Transverse colon (tissue), 4 donors: ENCODE data around the gene SLC12A7. TPM values are rescaled to one million over a fixed set of nuclear protein-coding genes. Genes with fewer than 3 reads are reported as not detected.

Experiments
- DNase-seq: peaks from one replicate; pipeline ENCODE4 v3.0.0-alpha.2; 2019
- H3K27ac ChIP-seq, 4 donors: fragments of 200-600 bp; sonication (generic); 2 replicates each; pipeline ENCODE4 v1.5.1; 2016 to 2018; ENCODE audit warnings: inconsistent platforms in 4 of 4
- H3K27me3 ChIP-seq: fragments of 200-600 bp; sonication (generic); 2 replicates; pipeline ENCODE4 v1.5.1; 2017; ENCODE audit warnings: inconsistent platforms
- H3K36me3 ChIP-seq, 4 donors: fragments of 200-600 bp; sonication (generic); 2 replicates each; pipeline ENCODE4 v1.5.1; 2017 to 2019; ENCODE audit warnings: inconsistent platforms in 4 of 4
- H3K4me1 ChIP-seq, 4 donors: fragments of 200-600 bp; sonication (generic); 2 replicates each; pipeline ENCODE4 v1.5.1; 2017 to 2020; ENCODE audit warnings: inconsistent platforms in 4 of 4
- H3K4me3 ChIP-seq, 4 donors: fragments of 200-600 bp; sonication (generic); 1 replicate in 1 of 4; 2 replicates in 3 of 4; pipeline versions ENCODE4 v1.5.1 to v1.6.1; 2017 to 2019; ENCODE audit warnings: inconsistent platforms in 4 of 4
- H3K9me3 ChIP-seq, 2 donors: fragments of 200-600 bp; sonication (generic); 2 replicates each; pipeline ENCODE4 v1.5.1; 2017 to 2019; ENCODE audit warnings: inconsistent platforms in 2 of 2
- CTCF ChIP-seq, 5 experiments: fragments of 200-600 bp in 3 of 5; fragments of 450-650 bp in 2 of 5; sonication (generic) in 3 of 5; IDR thresholded peaks; 1 replicate in 2 of 5; 2 replicates in 3 of 5; pipeline ENCODE4 v1.5.1; 2016 to 2017; ENCODE audit warnings: antibody characterized with exemption in 5 of 5, inconsistent platforms in 3 of 5, mild to moderate bottlenecking in 2 of 5, moderate library complexity in 1 of 5
- EP300 ChIP-seq: sonication (generic); formaldehyde crosslinking; IDR thresholded peaks from one replicate; pipeline ENCODE4 v1.6.1; 2017; ENCODE audit warnings: antibody characterized with exemption, low read depth
- POLR2A ChIP-seq: fragments of 450-650 bp; IDR thresholded peaks from one replicate; pipeline ENCODE4 v1.6.1; 2016; ENCODE audit warnings: antibody characterized with exemption, mild to moderate bottlenecking, moderate library complexity
- POLR2AphosphoS5 ChIP-seq, 3 donors: sonication (generic); formaldehyde crosslinking; IDR thresholded peaks; one replicate each; pipeline ENCODE4 v1.6.1; 2016; ENCODE audit warnings: antibody characterized with exemption in 3 of 3
- WGBS, 2 donors: methylation state at CpG; one replicate each; pipeline ENCODE4 v1.1.5; 2018; ENCODE audit warnings: low coverage in 1 of 2; 5-methylcytosine and 5-hydroxymethylcytosine counted together
- in situ Hi-C, 4 donors: fragments of 200-750 bp; cut with MboI; loops; one replicate each; pipeline versions ENCODE4 v1.15.0 to v1.15.1; 2017; ENCODE audit warnings: low sequenced_read_pairs in 3 of 4, low pct_ligation_motif_present in 1 of 4, low pct_unique_long_range_greater_than_20kb in 1 of 4
- intact Hi-C: fragments of 100-400 bp; cut with DNase I; formaldehyde crosslinking; loops from one replicate; pipeline ENCODE4 v1.15.1; 2023; ENCODE audit warnings: low total_unique reads
- total RNA-seq, 4 donors: library from RNA; depleted of rRNA; stranded (reverse); fragments of >200 nt; gene quantifications; one replicate each; pipeline ENCODE4 v1.1.0, GENCODE V29; 2016

SLC12A7 gene
- total RNA-seq, 4 donors from 2014 or later: 60.7 to 144 (median 61.4) TPM

GRCh38 chr5:1137567-1138444, 25.9 kb upstream of the SLC12A7 start:
- intact Hi-C loops: no loop called here
- peaks cover 0 to 33% (median 11%) of the 10 kb centered on the region in 4 donors for H3K4me1 ChIP-seq
- H3K36me3 ChIP-seq: no peaks in the 10 kb centered on the region
- H3K4me3 ChIP-seq: no peak overlapping the region
- H3K9me3 ChIP-seq: no peaks in the 10 kb centered on the region
- H3K27me3 ChIP-seq: no peaks in the 10 kb centered on the region
- peak overlapping the region in 2 of 4 donors; percentile 14 to 18 for H3K27ac ChIP-seq
- DNase-seq: peak; percentile 61
- no peak for TF ChIP-seq POLR2AphosphoS5 (IDR thresholded peaks at IDR 0.05)
- TF ChIP-seq POLR2A: no peak
- TF ChIP-seq CTCF (IDR thresholded peaks at IDR 0.05): no peak
- TF ChIP-seq EP300: no peak
- WGBS, 2 donors: 80% methylated on average over 30 of the region's 30 CpGs; no CpG with 5 or more reads in 1 of the 2 donors
- in situ Hi-C loops: loop anchor here in 3 of 4 donors (25.0 kb wide), 2 partner anchors 126 to 201 kb away; partner anchors contain the start of gene NKD2 (in 1 of the 3)

DNA sequence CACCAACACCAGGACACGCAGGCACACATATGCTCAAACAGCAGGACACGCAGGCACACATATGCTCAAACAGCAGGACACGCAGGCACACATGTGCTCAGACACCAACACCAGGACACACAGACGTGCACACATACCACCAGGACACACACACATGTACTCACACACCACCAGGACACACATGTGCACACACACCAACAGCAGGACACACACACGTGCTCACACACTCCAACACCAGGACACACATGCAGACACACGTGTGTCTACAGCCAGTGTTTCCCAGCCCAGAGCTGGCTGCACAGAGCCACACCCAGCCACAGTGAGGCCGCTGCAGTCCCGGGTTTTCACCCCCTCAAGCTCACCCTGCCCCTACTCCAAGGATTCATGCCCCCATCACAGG, 25.0 kb upstream of the SLC12A7 start:
- Histone ChIP-seq H3K36me3 (no peaks in the 10 kb centered on the region), H3K4me3 (no peak overlapping the region), H3K27me3 (no peaks in the 10 kb centered on the region), H3K4me1 (peaks cover 0 to 33% (median 11%) of the 10 kb centered on the region in 4 donors), H3K9me3 (no peaks in the 10 kb centered on the region), H3K27ac (no peak overlapping the region)
- intact Hi-C loops: no loop called here
- no peak for DNase-seq
- 81% methylated on average over 8 of the region's 8 CpGs; no CpG with 5 or more reads in 1 of the 2 donors for WGBS, 2 donors
- in situ Hi-C loops: loop anchor here in 3 of 4 donors (25.0 kb wide), 2 partner anchors 125 to 200 kb away; partner anchors contain the start of gene NKD2 (in 1 of the 3)
- TF ChIP-seq POLR2A: no peak
- no peak for TF ChIP-seq POLR2AphosphoS5 (IDR thresholded peaks at IDR 0.05)
- TF ChIP-seq EP300: no peak
- no peak for TF ChIP-seq CTCF (IDR thresholded peaks at IDR 0.05)

DNA sequence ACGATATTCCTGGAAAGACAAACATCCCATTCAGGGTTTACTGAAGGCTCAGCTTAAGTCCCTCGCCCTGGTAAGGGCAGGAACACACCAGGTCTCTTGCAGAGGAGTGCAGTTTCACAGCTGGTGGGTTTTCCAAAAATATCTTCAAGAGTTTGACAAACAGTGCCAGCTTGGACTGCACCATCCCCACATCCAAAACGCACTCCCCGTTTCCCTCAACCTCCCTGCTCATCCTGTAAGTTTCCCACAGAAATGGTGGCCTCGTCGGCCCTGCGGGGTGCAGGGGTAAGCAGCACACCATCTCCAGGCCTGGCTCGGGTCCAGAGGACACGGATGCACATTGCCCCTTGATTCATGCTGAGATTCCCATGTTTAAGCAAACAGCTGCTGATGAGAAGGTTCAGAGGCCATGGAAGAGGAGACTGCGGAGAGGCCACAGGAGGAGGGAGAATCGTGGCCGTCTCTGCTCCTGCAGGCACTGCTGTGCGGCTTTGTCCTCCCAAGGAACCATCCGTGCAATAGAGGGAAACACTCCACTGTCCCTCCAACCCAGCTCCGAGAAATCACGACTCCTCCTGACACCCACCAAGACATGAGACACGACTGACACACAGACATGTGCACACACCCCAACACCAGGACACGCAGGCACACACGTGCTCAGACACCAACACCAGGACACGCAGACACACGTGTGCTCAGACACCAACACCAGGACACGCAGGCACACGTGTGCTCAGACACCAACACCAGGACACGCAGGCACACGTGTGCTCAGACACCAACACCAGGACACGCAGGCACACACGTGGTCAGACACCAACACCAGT, 24.0 kb upstream of the SLC12A7 start:
- 84 to 100% methylated on average over 5 to 27 of the region's 27 CpGs for WGBS, 2 donors
- in situ Hi-C loops (loop anchor here in 3 of 4 donors (25.0 kb wide), 2 partner anchors 124 to 199 kb away; partner anchors contain the start of gene NKD2 (in 1 of the 3)), intact Hi-C loops (no loop called here)
- no peaks in the 10 kb centered on the region for H3K9me3 ChIP-seq
- H3K36me3 ChIP-seq: no peaks in the 10 kb centered on the region
- no peak overlapping the region for H3K4me3 ChIP-seq
- TF ChIP-seq CTCF (IDR thresholded peaks at IDR 0.05) (no peak), POLR2A (no peak), POLR2AphosphoS5 (IDR thresholded peaks at IDR 0.05) (no peak), EP300 (no peak)
- H3K27me3 ChIP-seq: no peaks in the 10 kb centered on the region
- DNase-seq: no peak
- peaks cover 0 to 40% (median 17%) of the 10 kb centered on the region in 4 donors for H3K4me1 ChIP-seq
- no peak overlapping the region for H3K27ac ChIP-seq

DNA sequence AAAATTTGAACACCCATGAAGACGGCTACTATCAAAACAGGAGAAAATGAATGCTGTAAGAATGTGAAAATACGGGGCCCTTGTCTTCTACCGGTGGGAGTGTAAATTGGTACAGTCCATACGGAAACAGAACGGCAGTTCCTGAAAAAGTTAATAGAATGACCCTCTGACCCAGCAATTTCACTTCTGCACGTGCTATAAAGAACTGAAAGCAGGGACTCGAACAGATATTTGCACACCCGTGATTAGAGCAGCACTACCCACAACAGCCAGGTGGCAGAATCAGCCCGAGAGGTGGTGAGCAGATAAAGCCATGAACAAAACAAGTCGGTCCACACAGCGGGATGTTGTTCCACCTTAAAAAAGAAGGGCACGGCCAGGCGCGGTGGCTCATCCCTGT, 22.6 kb upstream of the SLC12A7 start:
- Histone ChIP-seq H3K4me3 (no peak overlapping the region), H3K36me3 (no peaks in the 10 kb centered on the region), H3K27ac (peak overlapping the region in 1 of 4 donors; percentile 16), H3K9me3 (no peaks in the 10 kb centered on the region), H3K4me1 (peaks cover 0 to 48% (median 26%) of the 10 kb centered on the region in 4 donors), H3K27me3 (no peaks in the 10 kb centered on the region)
- DNase-seq: no peak
- in situ Hi-C loops: loop anchor here in 3 of 4 donors (25.0 kb wide), 2 partner anchors 122 to 197 kb away; partner anchors contain the start of gene NKD2 (in 1 of the 3)
- TF ChIP-seq CTCF (IDR thresholded peaks at IDR 0.05): peak; percentile 26 to 61 (median 33)
- no peak for TF ChIP-seq POLR2AphosphoS5 (IDR thresholded peaks at IDR 0.05)
- 30 to 39% methylated on average over 7 to 14 of the region's 14 CpGs for WGBS, 2 donors
- intact Hi-C loops: no loop called here
